CD4-positive, alpha-beta T cell treated with Interferon alpha-2 for 1 hour (primary cell): ENCODE data around the gene ZNF425.
"Not testable (repeated sequence)": the region's sequence is repeated elsewhere in the genome, so short reads cannot be mapped to it uniquely, and the experiment has no call there.

Experiments used
- DNase-seq, 2 donors: peaks; one replicate each; pipeline ENCODE4 v3.0.0-alpha.2; 2020 to 2022

ZNF425 gene

GRCh38 chr7:149072438-149072775 is 53.7 kb downstream of the ZNF425 start:
- no peak for DNase-seq

GRCh38 chr7:149071641-149072437 is 54.3 kb downstream of the ZNF425 start:
- peak; percentile 57 to 68 for DNase-seq

GRCh38 chr7:149071182-149071635 is 54.9 kb downstream of the ZNF425 start:
- no peak for DNase-seq

GRCh38 chr7:149070372-149071125 is 55.6 kb downstream of the ZNF425 start:
- DNase-seq = no peak

- DNase-seq = no peak
Measured at GRCh38 chr7:149067869-149068268, 58.3 kb downstream of the ZNF425 start.

- DNase-seq = no peak
Measured at GRCh38 chr7:149063476-149063875, 62.6 kb downstream of the ZNF425 start.

GRCh38 chr7:149062217-149062899 is 63.8 kb downstream of the ZNF425 start:
- not testable (repeated sequence) for DNase-seq

GRCh38 chr7:149060156-149060555 is 66.0 kb downstream of the ZNF425 start:
- DNase-seq = no peak

GRCh38 chr7:149053885-149054284 is 72.2 kb downstream of the ZNF425 start:
- no peak for DNase-seq

GRCh38 chr7:149053384-149053783 is 72.7 kb downstream of the ZNF425 start:
- DNase-seq = no peak
